Breast epithelium (tissue), 3 donors: ENCODE results near the gene SLC16A6.

ENCODE experiments used
- CTCF ChIP-seq, 3 donors: fragments of 450-650 bp; IDR thresholded peaks; one replicate each; pipeline ENCODE4 v1.5.1; 2016 to 2017; ENCODE audit warnings: antibody characterized with exemption in 3 of 3, mild to moderate bottlenecking in 3 of 3, moderate library complexity in 3 of 3
- POLR2A ChIP-seq: fragments of 450-650 bp; IDR thresholded peaks from one replicate; pipeline ENCODE4 v1.6.1; 2016; ENCODE audit warnings: antibody characterized with exemption, mild to moderate bottlenecking, moderate library complexity
- POLR2AphosphoS5 ChIP-seq, 3 donors: sonication (generic); formaldehyde crosslinking; IDR thresholded peaks; one replicate each; pipeline ENCODE4 v1.6.1; 2017; ENCODE audit warnings: antibody characterized with exemption in 3 of 3

DNA sequence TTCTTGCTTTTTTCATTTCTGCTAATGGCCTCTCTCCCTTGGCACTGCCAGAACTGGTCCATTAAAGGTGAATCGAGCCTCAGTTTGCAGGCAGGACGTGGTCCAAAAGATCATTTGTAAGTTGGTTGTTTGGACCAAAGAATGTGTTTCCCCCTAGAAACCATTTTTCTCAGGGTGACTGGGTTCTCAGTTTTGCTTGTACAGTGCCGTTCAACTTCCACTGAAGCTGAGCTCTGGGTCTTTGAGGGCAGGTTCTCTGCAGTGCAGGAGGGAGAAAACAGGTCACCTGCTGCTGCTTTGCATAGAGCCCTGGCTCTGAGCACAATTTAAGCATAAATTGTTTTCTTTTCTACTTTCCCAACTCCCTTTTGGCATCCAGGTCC is 52.1 kb downstream of the SLC16A6 start:
- TF ChIP-seq CTCF (IDR thresholded peaks at IDR 0.05) (no peak), POLR2A (no peak), POLR2AphosphoS5 (IDR thresholded peaks at IDR 0.05) (no peak)
